Hematopoietic multipotent progenitor cell (in vitro differentiated cells): ENCODE data around the gene GFM1. TPM values are rescaled to one million over a fixed set of nuclear protein-coding genes. Genes with fewer than 3 reads are reported as not detected.

Source experiments
- DNase-seq, 3 donors: peaks; one replicate each; pipeline ENCODE4 v3.0.0-alpha.2; 2011 to 2015; ENCODE audit warnings: low read depth in 2 of 3, low spot score in 2 of 3
- small RNA-seq: library from RNA; depleted of rRNA; stranded (forward); fragments of <200 nt; gene quantifications from one replicate; pipeline ENCODE3, GENCODE V24; 2012
- total RNA-seq: library from RNA; depleted of rRNA; stranded (reverse); fragments of >200 nt; gene quantifications from one replicate; pipeline ENCODE4 v1.2.3, GENCODE V29; 2012

GFM1 gene
- total RNA-seq, 1 donor, result 19.7 TPM

GRCh38 chr3:158723991-158724390, 79.7 kb downstream of the GFM1 start:
- no peak for DNase-seq

GRCh38 chr3:158725348-158726011, 81.2 kb downstream of the GFM1 start:
- DNase-seq, result peak in 1 of 3 donors; percentile 27

GRCh38 chr3:158727206-158728060, 83.1 kb downstream of the GFM1 start:
- DNase-seq, result peak; percentile 35 to 85 (median 68)

- no peak for DNase-seq
These were observed 83.7 kb downstream of the GFM1 start for GRCh38 chr3:158728061-158728377.

- no peak for DNase-seq
These were observed 84.5 kb downstream of the GFM1 start for GRCh38 chr3:158728851-158729250.

GRCh38 chr3:158731486-158731885, 87.2 kb downstream of the GFM1 start:
- no peak for DNase-seq

- DNase-seq, result peak in 1 of 3 donors; percentile 34
These were observed 87.9 kb downstream of the GFM1 start, which contains the start of gene RARRES1 for GRCh38 chr3:158731938-158732855. RARRES1 (minus strand) TSS chr3:158732457; CDS start chr3:158732415, 42 bp downstream.

- no peak for DNase-seq
These were observed 88.5 kb downstream of the GFM1 start for GRCh38 chr3:158732856-158733200.

GRCh38 chr3:158733656-158734055, 89.3 kb downstream of the GFM1 start:
- DNase-seq, result no peak

- no peak for DNase-seq
These were observed 91.1 kb downstream of the GFM1 start for GRCh38 chr3:158735296-158736033.

GRCh38 chr3:158737410-158737809, 93.1 kb downstream of the GFM1 start:
- DNase-seq, result no peak

GRCh38 chr3:158737976-158738615, 93.8 kb downstream of the GFM1 start:
- no peak for DNase-seq

GRCh38 chr3:158738653-158739052, 94.3 kb downstream of the GFM1 start:
- no peak for DNase-seq

- no peak for DNase-seq
These were observed 94.8 kb downstream of the GFM1 start for GRCh38 chr3:158739078-158739477.

- DNase-seq, result no peak
These were observed 95.3 kb downstream of the GFM1 start for GRCh38 chr3:158739661-158740060.

Small RNA genes lying within 50 kb of the gene (small RNA-seq; reads per million reads assigned to genes)
- gene AC025033.1 (not detected), gene AC080013.6 (not detected)

Other genes with a start within 250 kb of the GFM1 start
- 2.4 TPM for gene MLF1, start 73.3 kb upstream of the GFM1 start, total RNA-seq
- gene LXN, start 28.1 kb downstream of the GFM1 start, total RNA-seq, result 31.0 TPM
- 0.81 TPM for gene RARRES1, start 87.9 kb downstream of the GFM1 start, total RNA-seq
- 108 TPM for gene MFSD1, start 157.5 kb downstream of the GFM1 start, total RNA-seq